ENCODE measurements around the gene CHADL. TPM values are rescaled to one million over a fixed set of nuclear protein-coding genes. Genes with fewer than 3 reads are reported as not detected.

Gene CHADL
- polyA plus RNA-seq, 4 donors: 0.54 to 2.3 (median 1.4) TPM; not detected in 1

DNA sequence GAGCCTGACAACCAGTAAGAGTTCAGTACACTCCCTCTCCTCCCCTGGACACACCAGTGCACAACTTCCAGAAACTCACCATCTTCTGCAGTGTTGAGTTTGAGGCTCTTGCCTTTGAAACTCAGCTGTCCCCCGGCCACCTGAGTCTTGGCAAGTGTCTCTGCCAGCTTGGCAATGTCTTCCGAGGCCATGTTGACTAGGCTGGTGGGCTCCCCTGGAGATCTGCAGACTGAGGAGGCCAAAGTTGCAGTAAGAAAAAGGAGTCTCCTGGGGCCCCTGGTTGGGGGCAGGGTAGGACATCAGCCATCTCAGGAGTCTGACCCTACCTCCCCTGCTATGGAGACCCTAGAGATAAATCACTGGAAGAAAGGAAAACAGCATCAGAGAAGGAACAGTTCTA lies 40.1 kb upstream of the CHADL start:
- Histone ChIP-seq H3K36me3 (ENCODE audit: control insufficient read depth in 3 of 3, insufficient read depth in 2 of 3, low read depth in 1 of 3, low read length in 3 of 3) (peaks cover 8 to 69% (median 16%) of the 10 kb centered on the region in 3 donors), H3K4me3 (ENCODE audit: low read depth in 1 of 3, low read length in 3 of 3) (no peak overlapping the region), H3K27me3 (ENCODE audit: control insufficient read depth in 3 of 3, insufficient read depth in 3 of 3, low read length in 3 of 3) (no peaks in the 10 kb centered on the region), H3K9me3 (ENCODE audit: control insufficient read depth in 2 of 2, insufficient read depth in 1 of 2, low read depth in 1 of 2, low read length in 1 of 2) (no peaks in the 10 kb centered on the region), H3K27ac (ENCODE audit: low read depth in 1 of 3, low read length in 2 of 3) (no peak overlapping the region), H3K4me1 (ENCODE audit: control insufficient read depth in 3 of 3, insufficient read depth in 2 of 3, low read depth in 1 of 3, low read length in 2 of 3) (peaks cover 0 to 6% (median 2%) of the 10 kb centered on the region in 3 donors)
- WGBS, 3 donors: 93 to 97% (median 94%) methylated on average over 2 of the region's 2 CpGs
- DNase-seq: no peak
- no peak for FAIRE-seq

DNA sequence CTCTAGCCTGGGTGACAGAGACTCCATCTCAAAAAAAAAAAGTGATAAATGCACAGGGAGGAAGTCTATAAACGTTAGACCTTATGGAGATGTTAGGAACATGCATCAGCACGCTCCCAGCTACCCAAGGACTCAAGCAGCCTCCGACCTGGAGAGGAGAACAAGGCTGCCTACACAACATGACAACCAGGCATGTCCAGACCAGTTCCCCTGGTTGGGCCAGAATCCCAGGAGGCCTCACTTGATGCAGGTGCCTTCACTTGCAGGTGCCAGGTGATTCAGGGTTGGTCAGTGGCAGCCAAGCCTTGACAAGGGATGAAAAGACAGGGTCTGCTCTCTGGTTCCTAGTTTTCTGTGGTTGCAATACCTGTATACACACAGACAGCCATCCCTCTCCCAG lies 39.3 kb upstream of the CHADL start:
- 83% methylated on average over 3 of the region's 3 CpGs for WGBS, 3 donors
- H3K27me3 ChIP-seq (ENCODE audit: control insufficient read depth in 3 of 3, insufficient read depth in 3 of 3, low read length in 3 of 3): no peaks in the 10 kb centered on the region
- H3K27ac ChIP-seq (ENCODE audit: low read depth in 1 of 3, low read length in 2 of 3): no peak overlapping the region
- no peak for DNase-seq
- H3K4me3 ChIP-seq (ENCODE audit: low read depth in 1 of 3, low read length in 3 of 3): no peak overlapping the region
- H3K36me3 ChIP-seq (ENCODE audit: control insufficient read depth in 3 of 3, insufficient read depth in 2 of 3, low read depth in 1 of 3, low read length in 3 of 3): peaks cover 8 to 76% (median 16%) of the 10 kb centered on the region in 3 donors
- H3K9me3 ChIP-seq (ENCODE audit: control insufficient read depth in 2 of 2, insufficient read depth in 1 of 2, low read depth in 1 of 2, low read length in 1 of 2): no peaks in the 10 kb centered on the region
- peaks cover 0 to 5% (median 2%) of the 10 kb centered on the region in 3 donors for H3K4me1 ChIP-seq (ENCODE audit: control insufficient read depth in 3 of 3, insufficient read depth in 2 of 3, low read depth in 1 of 3, low read length in 2 of 3)
- FAIRE-seq: no peak

DNA sequence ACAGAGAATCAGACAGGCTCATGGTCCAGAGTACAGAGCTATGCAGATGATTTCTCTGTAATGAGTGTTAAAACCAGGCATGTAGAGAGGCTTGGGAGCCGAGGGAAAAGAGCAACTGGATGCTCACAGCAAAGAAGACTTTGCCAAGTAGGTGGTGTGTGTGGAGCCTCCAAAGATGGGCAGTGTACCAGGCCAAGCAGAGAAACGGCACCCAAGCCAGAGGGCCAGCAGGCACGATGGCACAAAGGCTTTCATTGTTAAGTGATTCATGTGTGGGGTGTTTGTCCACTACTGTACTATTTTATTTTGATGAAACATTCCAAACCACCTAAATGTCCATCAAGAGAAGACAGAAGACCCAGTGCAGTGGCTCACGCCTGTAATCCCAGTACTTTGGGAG lies 34.1 kb upstream of the CHADL start:
- no peak overlapping the region for H3K27ac ChIP-seq (ENCODE audit: low read depth in 1 of 3, low read length in 2 of 3)
- H3K4me1 ChIP-seq (ENCODE audit: control insufficient read depth in 3 of 3, insufficient read depth in 2 of 3, low read depth in 1 of 3, low read length in 2 of 3): no peaks in the 10 kb centered on the region
- peaks cover 12 to 83% (median 26%) of the 10 kb centered on the region in 3 donors for H3K36me3 ChIP-seq (ENCODE audit: control insufficient read depth in 3 of 3, insufficient read depth in 2 of 3, low read depth in 1 of 3, low read length in 3 of 3)
- H3K4me3 ChIP-seq (ENCODE audit: low read depth in 1 of 3, low read length in 3 of 3): no peak overlapping the region
- H3K27me3 ChIP-seq (ENCODE audit: control insufficient read depth in 3 of 3, insufficient read depth in 3 of 3, low read length in 3 of 3): no peaks in the 10 kb centered on the region
- 88 to 95% (median 93%) methylated on average over 4 of the region's 4 CpGs for WGBS, 3 donors
- H3K9me3 ChIP-seq (ENCODE audit: control insufficient read depth in 2 of 2, insufficient read depth in 1 of 2, low read depth in 1 of 2, low read length in 1 of 2): no peaks in the 10 kb centered on the region
- FAIRE-seq: no peak
- DNase-seq: no peak

DNA sequence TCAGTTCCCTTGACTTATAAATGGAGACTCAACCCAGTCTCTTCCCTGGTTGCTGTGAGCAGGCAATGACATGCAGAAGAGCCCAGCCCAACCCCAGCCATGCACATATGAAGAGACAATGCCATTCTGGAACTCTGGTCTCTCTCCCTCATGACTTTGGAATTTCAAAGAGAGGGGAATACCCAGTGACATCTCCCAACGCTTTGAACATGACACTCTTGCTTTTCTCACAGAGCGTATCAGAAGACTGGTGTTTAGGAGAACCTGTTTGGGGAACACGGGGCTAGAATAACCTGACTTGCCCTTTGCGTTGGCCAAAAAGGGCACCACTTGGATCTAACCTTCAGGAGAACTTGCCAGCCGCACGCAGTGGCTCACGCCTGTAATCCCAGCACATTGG lies 32.4 kb upstream of the CHADL start:
- no peaks in the 10 kb centered on the region for H3K4me1 ChIP-seq (ENCODE audit: control insufficient read depth in 3 of 3, insufficient read depth in 2 of 3, low read depth in 1 of 3, low read length in 2 of 3)
- FAIRE-seq: no peak
- H3K27ac ChIP-seq (ENCODE audit: low read depth in 1 of 3, low read length in 2 of 3): no peak overlapping the region
- WGBS, 3 donors: 93 to 97% (median 95%) methylated on average over 7 of the region's 7 CpGs
- H3K27me3 ChIP-seq (ENCODE audit: control insufficient read depth in 3 of 3, insufficient read depth in 3 of 3, low read length in 3 of 3): no peaks in the 10 kb centered on the region
- no peak overlapping the region for H3K4me3 ChIP-seq (ENCODE audit: low read depth in 1 of 3, low read length in 3 of 3)
- H3K9me3 ChIP-seq (ENCODE audit: control insufficient read depth in 2 of 2, insufficient read depth in 1 of 2, low read depth in 1 of 2, low read length in 1 of 2): no peaks in the 10 kb centered on the region
- DNase-seq: no peak
- H3K36me3 ChIP-seq (ENCODE audit: control insufficient read depth in 3 of 3, insufficient read depth in 2 of 3, low read depth in 1 of 3, low read length in 3 of 3): peaks cover 12 to 85% (median 33%) of the 10 kb centered on the region in 3 donors

DNA sequence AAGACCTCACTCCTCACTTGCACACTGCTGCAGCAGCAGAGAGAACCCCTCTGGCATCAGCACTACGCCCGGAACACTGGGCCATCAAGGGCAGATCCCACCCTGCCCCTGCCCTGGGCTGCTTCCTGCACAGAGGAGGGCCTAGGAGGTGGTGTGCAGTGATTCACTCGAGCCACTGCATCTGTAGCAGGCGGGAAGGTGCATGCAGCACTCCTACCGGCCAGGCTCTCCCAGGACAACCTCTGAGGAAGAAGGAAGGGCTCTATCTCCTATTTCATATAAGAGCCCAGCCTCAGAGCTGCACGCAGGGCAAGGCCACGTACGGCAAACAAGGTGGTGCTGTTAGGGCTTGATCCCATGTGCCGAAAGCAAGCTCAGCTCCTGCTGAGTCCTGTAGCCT lies 31.1 kb upstream of the CHADL start:
- Histone ChIP-seq H3K4me1 (ENCODE audit: control insufficient read depth in 3 of 3, insufficient read depth in 2 of 3, low read depth in 1 of 3, low read length in 2 of 3) (no peaks in the 10 kb centered on the region), H3K36me3 (ENCODE audit: control insufficient read depth in 3 of 3, insufficient read depth in 2 of 3, low read depth in 1 of 3, low read length in 3 of 3) (peaks cover 19 to 88% (median 38%) of the 10 kb centered on the region in 3 donors), H3K27ac (ENCODE audit: low read depth in 1 of 3, low read length in 2 of 3) (no peak overlapping the region), H3K9me3 (ENCODE audit: control insufficient read depth in 2 of 2, insufficient read depth in 1 of 2, low read depth in 1 of 2, low read length in 1 of 2) (no peaks in the 10 kb centered on the region), H3K27me3 (ENCODE audit: control insufficient read depth in 3 of 3, insufficient read depth in 3 of 3, low read length in 3 of 3) (no peaks in the 10 kb centered on the region), H3K4me3 (ENCODE audit: low read depth in 1 of 3, low read length in 3 of 3) (no peak overlapping the region)
- no peak for DNase-seq
- 92 to 97% (median 94%) methylated on average over 9 of the region's 9 CpGs for WGBS, 3 donors
- no peak for FAIRE-seq

DNA sequence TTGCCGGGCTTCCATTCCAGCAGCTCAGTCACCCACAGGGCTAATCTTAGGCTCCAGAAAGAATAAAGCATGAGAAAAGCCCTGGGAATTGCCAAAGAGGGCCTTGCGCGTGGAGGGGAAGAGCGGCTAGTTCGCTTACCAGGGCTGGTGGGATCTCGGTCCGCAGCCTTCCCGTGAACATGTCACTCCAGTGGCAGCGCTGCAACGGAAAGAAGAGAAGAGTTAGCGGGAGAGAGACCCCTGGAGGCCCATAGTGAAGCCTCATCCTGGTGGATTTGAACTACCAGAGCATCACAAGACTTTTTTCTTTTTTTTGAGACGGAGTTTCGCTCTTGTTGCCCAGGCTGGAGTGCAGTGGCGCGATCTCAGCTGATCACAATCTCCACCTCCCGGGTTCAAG lies 27.2 kb upstream of the CHADL start:
- 96 to 98% (median 96%) methylated on average over 16 of the region's 16 CpGs for WGBS, 3 donors
- no peaks in the 10 kb centered on the region for H3K9me3 ChIP-seq (ENCODE audit: control insufficient read depth in 2 of 2, insufficient read depth in 1 of 2, low read depth in 1 of 2, low read length in 1 of 2)
- DNase-seq (no peak), FAIRE-seq (no peak)
- no peak overlapping the region for H3K27ac ChIP-seq (ENCODE audit: low read depth in 1 of 3, low read length in 2 of 3)
- H3K4me1 ChIP-seq (ENCODE audit: control insufficient read depth in 3 of 3, insufficient read depth in 2 of 3, low read depth in 1 of 3, low read length in 2 of 3): no peaks in the 10 kb centered on the region
- peaks cover 27 to 86% (median 32%) of the 10 kb centered on the region in 3 donors for H3K36me3 ChIP-seq (ENCODE audit: control insufficient read depth in 3 of 3, insufficient read depth in 2 of 3, low read depth in 1 of 3, low read length in 3 of 3)
- H3K27me3 ChIP-seq (ENCODE audit: control insufficient read depth in 3 of 3, insufficient read depth in 3 of 3, low read length in 3 of 3): no peaks in the 10 kb centered on the region
- no peak overlapping the region for H3K4me3 ChIP-seq (ENCODE audit: low read depth in 1 of 3, low read length in 3 of 3)

DNA sequence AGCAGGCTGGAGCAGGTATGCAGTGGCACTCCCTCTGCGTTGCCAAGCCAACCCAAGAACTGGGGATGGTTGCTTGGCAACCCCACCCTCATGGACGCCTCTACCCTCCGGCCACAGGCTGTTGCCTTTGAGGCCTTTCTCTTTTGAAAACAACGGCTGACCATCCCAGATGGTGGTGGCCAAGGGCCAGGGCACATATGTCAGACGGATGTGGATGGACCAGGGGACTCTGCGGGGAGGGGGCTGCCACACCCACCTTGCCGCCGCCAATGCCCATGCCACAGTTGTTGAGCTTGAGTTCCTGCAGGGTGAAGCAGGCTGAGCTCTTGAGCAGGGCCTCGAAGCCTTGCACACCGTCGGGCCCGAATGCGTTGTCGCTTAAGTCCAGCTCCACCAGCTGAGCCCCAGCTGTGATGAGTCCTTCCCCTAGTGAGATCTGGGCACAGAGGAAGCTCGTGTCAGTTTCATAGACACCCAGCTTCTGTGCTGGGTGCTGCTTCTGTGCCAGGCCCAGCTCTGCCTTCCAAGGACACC lies 23.7 kb upstream of the CHADL start:
- 93 to 94% (median 93%) methylated on average over 15 of the region's 15 CpGs for WGBS, 3 donors
- no peak for FAIRE-seq
- Histone ChIP-seq H3K9me3 (ENCODE audit: control insufficient read depth in 2 of 2, insufficient read depth in 1 of 2, low read depth in 1 of 2, low read length in 1 of 2) (no peaks in the 10 kb centered on the region), H3K36me3 (ENCODE audit: control insufficient read depth in 3 of 3, insufficient read depth in 2 of 3, low read depth in 1 of 3, low read length in 3 of 3) (peaks cover 23 to 87% (median 25%) of the 10 kb centered on the region in 3 donors), H3K27ac (ENCODE audit: low read depth in 1 of 3, low read length in 2 of 3) (no peak overlapping the region), H3K4me3 (ENCODE audit: low read depth in 1 of 3, low read length in 3 of 3) (no peak overlapping the region), H3K27me3 (ENCODE audit: control insufficient read depth in 3 of 3, insufficient read depth in 3 of 3, low read length in 3 of 3) (no peaks in the 10 kb centered on the region), H3K4me1 (ENCODE audit: control insufficient read depth in 3 of 3, insufficient read depth in 2 of 3, low read depth in 1 of 3, low read length in 2 of 3) (no peaks in the 10 kb centered on the region)
- no peak for DNase-seq

DNA sequence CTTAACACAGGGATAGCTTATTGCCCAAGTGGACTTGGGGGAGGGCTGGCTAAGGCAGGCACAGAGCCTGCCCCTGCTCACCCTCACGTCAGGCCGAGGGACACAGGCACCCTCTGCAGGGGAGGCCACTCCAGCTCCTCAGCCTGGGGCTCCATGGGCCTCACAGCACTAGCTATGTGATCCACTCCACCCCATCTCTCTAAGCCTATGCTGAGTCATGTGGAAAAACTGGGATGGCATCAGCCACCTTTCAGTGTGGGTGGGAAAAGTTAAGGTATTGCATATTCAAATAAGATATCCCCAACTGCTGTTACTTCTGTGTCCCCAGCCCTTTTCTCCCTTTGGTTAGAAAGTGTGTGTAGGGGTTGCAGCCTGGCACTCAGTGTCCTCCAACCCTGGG lies 23.0 kb upstream of the CHADL start:
- 96 to 97% (median 96%) methylated on average over 2 of the region's 2 CpGs for WGBS, 3 donors
- no peak overlapping the region for H3K4me3 ChIP-seq (ENCODE audit: low read depth in 1 of 3, low read length in 3 of 3)
- DNase-seq: no peak
- no peak for FAIRE-seq
- no peaks in the 10 kb centered on the region for H3K4me1 ChIP-seq (ENCODE audit: control insufficient read depth in 3 of 3, insufficient read depth in 2 of 3, low read depth in 1 of 3, low read length in 2 of 3)
- no peaks in the 10 kb centered on the region for H3K9me3 ChIP-seq (ENCODE audit: control insufficient read depth in 2 of 2, insufficient read depth in 1 of 2, low read depth in 1 of 2, low read length in 1 of 2)
- peaks cover 23 to 85% (median 25%) of the 10 kb centered on the region in 3 donors for H3K36me3 ChIP-seq (ENCODE audit: control insufficient read depth in 3 of 3, insufficient read depth in 2 of 3, low read depth in 1 of 3, low read length in 3 of 3)
- H3K27ac ChIP-seq (ENCODE audit: low read depth in 1 of 3, low read length in 2 of 3): no peak overlapping the region
- H3K27me3 ChIP-seq (ENCODE audit: control insufficient read depth in 3 of 3, insufficient read depth in 3 of 3, low read length in 3 of 3): no peaks in the 10 kb centered on the region

DNA sequence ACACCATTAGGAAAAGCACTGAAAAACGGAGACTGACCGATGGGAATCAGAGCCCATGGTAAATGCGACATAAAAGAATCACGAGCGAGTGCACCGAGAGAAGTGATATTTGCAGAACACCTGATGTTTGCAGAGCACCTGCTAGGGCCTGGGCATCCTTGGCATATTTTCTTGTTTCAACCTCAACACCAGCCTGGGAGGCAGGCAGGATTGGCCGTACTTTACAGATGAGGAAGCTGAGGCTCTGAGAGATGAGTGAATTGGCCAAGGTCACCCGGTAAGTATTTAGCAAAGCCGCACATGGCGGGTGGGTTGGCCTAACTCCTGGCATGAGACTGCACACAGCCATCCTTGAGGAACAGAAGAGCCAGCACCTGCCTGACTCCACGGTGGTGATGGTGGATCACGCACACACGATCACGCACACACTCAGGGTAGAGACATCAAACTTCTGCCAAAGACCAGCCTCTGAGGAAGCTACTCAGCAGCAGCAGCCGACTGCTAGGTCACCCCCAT lies 21.6 kb upstream of the CHADL start:
- Histone ChIP-seq H3K9me3 (ENCODE audit: control insufficient read depth in 2 of 2, insufficient read depth in 1 of 2, low read depth in 1 of 2, low read length in 1 of 2) (no peaks in the 10 kb centered on the region), H3K27me3 (ENCODE audit: control insufficient read depth in 3 of 3, insufficient read depth in 3 of 3, low read length in 3 of 3) (no peaks in the 10 kb centered on the region), H3K4me1 (ENCODE audit: control insufficient read depth in 3 of 3, insufficient read depth in 2 of 3, low read depth in 1 of 3, low read length in 2 of 3) (no peaks in the 10 kb centered on the region), H3K36me3 (ENCODE audit: control insufficient read depth in 3 of 3, insufficient read depth in 2 of 3, low read depth in 1 of 3, low read length in 3 of 3) (peaks cover 15 to 85% (median 19%) of the 10 kb centered on the region in 3 donors), H3K4me3 (ENCODE audit: low read depth in 1 of 3, low read length in 3 of 3) (no peak overlapping the region), H3K27ac (ENCODE audit: low read depth in 1 of 3, low read length in 2 of 3) (no peak overlapping the region)
- no peak for FAIRE-seq
- DNase-seq: no peak
- 94 to 96% (median 96%) methylated on average over 15 of the region's 15 CpGs for WGBS, 3 donors

Measured in small intestine (tissue), 7 donors.